CD4-positive, alpha-beta T cell (primary cell): Measurements from ENCODE around the gene ZNF423. TPM values are rescaled to one million over a fixed set of nuclear protein-coding genes. Genes with fewer than 3 reads are reported as not detected.

Experiments used
- ATAC-seq: fragments of 200-7000 bp; cut with Tn5 transposase; one replicate; pipeline ENCODE4 v1.10.0; 2022; ENCODE audit warnings: mild to moderate bottlenecking; ENCODE audit not compliant: poor library complexity
- CTCF ChIA-PET: fragments of 350-600 bp; sonication (Branson Sonifier 250); formaldehyde crosslinking; loops from one replicate; lab custom pipeline; 2021; ENCODE audit warnings: antibody characterized with exemption, inconsistent platforms; lab: Charles Lee
- POLR2A ChIA-PET: fragments of 350-600 bp; sonication (Branson Sonifier 250); formaldehyde crosslinking; loops from one replicate; lab custom pipeline; 2021; ENCODE audit warnings: antibody characterized with exemption, inconsistent platforms; lab: Charles Lee
- DNase-seq, 14 experiments: peaks; one replicate each; pipeline ENCODE4 v3.0.0-alpha.2; 2013 to 2020; ENCODE audit warnings: mixed read lengths in 2 of 14
- H3K27ac ChIP-seq, 2 donors: one replicate each; pipeline versions ENCODE4 v1.5.1 to v1.7.0; 2013; ENCODE audit warnings: low read length in 2 of 2, low read depth in 1 of 2, mild to moderate bottlenecking in 1 of 2
- H3K27me3 ChIP-seq, 2 experiments: 1 replicate in 1 of 2; 2 replicates in 1 of 2; pipeline versions ENCODE4 v1.6.1 to v1.7.0; 2013; ENCODE audit warnings: low read length in 2 of 2, control low read depth in 1 of 2, mild to moderate bottlenecking in 1 of 2, moderate library complexity in 1 of 2; ENCODE audit not compliant: insufficient read depth in 2 of 2, control insufficient read depth in 1 of 2
- H3K36me3 ChIP-seq: one replicate; pipeline ENCODE4 v1.6.1; 2013; ENCODE audit warnings: low read length, control low read depth; ENCODE audit not compliant: insufficient read depth
- H3K4me1 ChIP-seq: one replicate; pipeline ENCODE4 v1.6.1; 2013; ENCODE audit warnings: low read length, control low read depth; ENCODE audit not compliant: insufficient read depth
- H3K4me3 ChIP-seq: one replicate; pipeline ENCODE4 v1.5.1; 2013; ENCODE audit warnings: mild to moderate bottlenecking, low read length, moderate library complexity
- H3K9me3 ChIP-seq, 2 experiments: 1 replicate in 1 of 2; 2 replicates in 1 of 2; pipeline versions ENCODE4 v1.6.1 to v1.7.0; 2013; ENCODE audit warnings: low read length in 2 of 2, mild to moderate bottlenecking in 2 of 2, control low read depth in 1 of 2, moderate library complexity in 1 of 2; ENCODE audit not compliant: control insufficient read depth in 1 of 2, insufficient read depth in 1 of 2
- H3K27ac Mint-ChIP-seq: one replicate; pipeline ENCODE4 v1.8.0; 2020; ENCODE audit warnings: mixed read lengths
- H3K27me3 Mint-ChIP-seq: one replicate; pipeline ENCODE4 v1.8.0; 2021; ENCODE audit warnings: mixed read lengths
- H3K36me3 Mint-ChIP-seq: one replicate; pipeline ENCODE4 v1.8.0; 2021; ENCODE audit warnings: low read depth, mixed read lengths
- H3K4me1 Mint-ChIP-seq: one replicate; pipeline ENCODE4 v1.8.0; 2021; ENCODE audit warnings: low read depth, mixed read lengths
- H3K4me3 Mint-ChIP-seq: one replicate; pipeline ENCODE4 v1.8.0; 2020; ENCODE audit warnings: mild to moderate bottlenecking, mixed read lengths
- H3K9me3 Mint-ChIP-seq: one replicate; pipeline ENCODE4 v1.8.0; 2020; ENCODE audit warnings: mixed read lengths
- CTCF ChIP-seq: fragments of 200-600 bp; IDR thresholded peaks from one replicate; pipeline ENCODE4 v1.8.0; 2022; ENCODE audit warnings: antibody characterized with exemption, mild to moderate bottlenecking
- intact Hi-C, 2 experiments: fragments of 100-400 bp; cut with DNase I in 1 of 2; cut with micrococcal nuclease in 1 of 2; formaldehyde crosslinking; loops; one replicate each; pipeline versions ENCODE4 v1.15.1 to v1.9.0; 2023 to 2025; cut with DNase I, micrococcal nuclease
- total RNA-seq, 174 experiments: library from RNA in 2 of 174; stranded (reverse) in 2 of 174; gene quantifications; one replicate each; pipeline ENCODE4 v1.2.3 and lab custom pipeline; 2021 to 2026

ZNF423 gene
- total RNA-seq, 2 experiments from 2014 or later, result not detected

GRCh38 chr16:49576941-49577340 lies 279.0 kb downstream of the ZNF423 start:
- Histone ChIP-seq H3K4me1 (no peaks in the 10 kb centered on the region), H3K4me3 (no peak overlapping the region), H3K27ac (no peak overlapping the region), H3K27me3 (no peaks in the 10 kb centered on the region), H3K36me3 (no peaks in the 10 kb centered on the region), H3K9me3 (peaks cover 0 to 7% of the 10 kb centered on the region in 2 experiments)
- Mint-ChIP-seq H3K4me3 (no peak overlapping the region), H3K9me3 (no peaks in the 10 kb centered on the region), H3K36me3 (no peaks in the 10 kb centered on the region), H3K4me1 (no peaks in the 10 kb centered on the region), H3K27ac (no peak overlapping the region), H3K27me3 (no peaks in the 10 kb centered on the region)
- no peak for TF ChIP-seq CTCF
- CTCF ChIA-PET, result no interaction called here
- ATAC-seq (no peak), DNase-seq (no peak)
- intact Hi-C loops, result no loop called here
- POLR2A ChIA-PET, result no interaction called here

GRCh38 chr16:49576173-49576494 lies 279.8 kb downstream of the ZNF423 start:
- POLR2A ChIA-PET, result no interaction called here

GRCh38 chr16:49575346-49576172 lies 280.4 kb downstream of the ZNF423 start:
- no peaks in the 10 kb centered on the region for H3K27me3 Mint-ChIP-seq
- no peak overlapping the region for H3K4me3 Mint-ChIP-seq
- ATAC-seq (no peak), DNase-seq (peak in 3 of 14 experiments; percentile 6 to 39 (median 36))
- intact Hi-C loops, result no loop called here
- ChIA-PET CTCF (no interaction called here), POLR2A (interaction anchor here (0.6 kb wide), 1 partner anchor 23 kb away, joined by 3 read pairs; no protein-coding TSS in a partner anchor)
- no peaks in the 10 kb centered on the region for H3K9me3 Mint-ChIP-seq
- Histone ChIP-seq H3K4me1 (no peaks in the 10 kb centered on the region), H3K27me3 (no peaks in the 10 kb centered on the region), H3K4me3 (no peak overlapping the region), H3K27ac (no peak overlapping the region), H3K9me3 (peaks cover 0 to 7% of the 10 kb centered on the region in 2 experiments), H3K36me3 (no peaks in the 10 kb centered on the region)
- no peaks in the 10 kb centered on the region for H3K4me1 Mint-ChIP-seq
- TF ChIP-seq CTCF, result no peak
- no peak overlapping the region for H3K27ac Mint-ChIP-seq
- no peaks in the 10 kb centered on the region for H3K36me3 Mint-ChIP-seq

More at GRCh38 chr16:49576173-49576494, 279.8 kb downstream of the ZNF423 start:
- intact Hi-C loops, result no loop called here
- H3K36me3 ChIP-seq, result no peaks in the 10 kb centered on the region
- Mint-ChIP-seq H3K4me3 (no peak overlapping the region), H3K9me3 (no peaks in the 10 kb centered on the region), H3K36me3 (no peaks in the 10 kb centered on the region), H3K27ac (no peak overlapping the region), H3K27me3 (no peaks in the 10 kb centered on the region), H3K4me1 (no peaks in the 10 kb centered on the region)
- H3K4me1 ChIP-seq, result no peaks in the 10 kb centered on the region
- H3K9me3 ChIP-seq, result peaks cover 0 to 7% of the 10 kb centered on the region in 2 experiments
- no peaks in the 10 kb centered on the region for H3K27me3 ChIP-seq
- DNase-seq, result no peak
- TF ChIP-seq CTCF, result no peak
- ATAC-seq, result no peak
- CTCF ChIA-PET, result no interaction called here
- H3K4me3 ChIP-seq, result no peak overlapping the region
- H3K27ac ChIP-seq, result no peak overlapping the region
